HL-60/S4 (cell line): ENCODE results near the gene PAGE2B.
"Not testable (repeated sequence)": the region's sequence is repeated elsewhere in the genome, so short reads cannot be mapped to it uniquely, and the experiment has no call there.

ENCODE experiments used
- in situ Hi-C: fragments of 300-500 bp; cut with MboI; formaldehyde crosslinking; loops from 2 replicates; pipeline ENCODE4 v1.14.3; 2022; ENCODE audit warnings: low sequenced_read_pairs

The PAGE2B gene, protein sequence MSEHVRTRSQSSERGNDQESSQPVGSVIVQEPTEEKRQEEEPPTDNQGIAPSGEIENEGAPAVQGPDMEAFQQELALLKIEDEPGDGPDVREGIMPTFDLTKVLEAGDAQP

DNA sequence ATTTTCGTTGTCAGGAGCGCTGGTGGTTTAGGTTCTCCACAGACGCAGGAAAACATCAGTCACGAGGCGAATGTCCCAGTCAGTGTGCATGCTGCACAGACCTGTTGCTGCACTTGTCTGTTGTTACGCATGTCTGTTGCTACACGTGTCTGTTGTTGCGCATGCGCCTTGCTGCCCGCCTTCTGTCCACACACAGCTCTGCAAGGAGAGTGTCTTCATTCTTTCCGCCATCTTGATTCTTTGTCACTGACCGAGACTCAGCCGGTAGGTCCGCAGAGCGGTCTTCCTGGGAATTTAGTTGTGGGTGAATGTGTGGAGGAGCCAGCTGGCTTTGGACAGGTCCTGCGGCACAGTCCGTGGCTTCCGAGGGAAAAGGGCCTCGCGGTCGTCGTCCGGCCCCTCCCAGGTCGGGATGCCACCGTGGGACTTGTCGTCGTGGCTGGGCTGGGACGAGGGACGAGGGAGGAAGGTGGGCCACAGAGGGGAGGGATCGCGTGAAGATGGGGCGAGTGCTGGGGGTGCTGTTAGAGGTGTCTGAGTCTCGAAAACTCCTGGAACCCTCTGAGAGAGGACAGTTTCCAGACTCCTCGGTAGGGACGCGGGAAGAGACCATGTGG, at the start of gene PAGE2B:
Gene PAGE2B (plus strand): TSS at position 180 of the 617 bp plus-strand sequence. CDS start 1,012 bp downstream, outside the sequence.
- in situ Hi-C loops = no loop called here

DNA sequence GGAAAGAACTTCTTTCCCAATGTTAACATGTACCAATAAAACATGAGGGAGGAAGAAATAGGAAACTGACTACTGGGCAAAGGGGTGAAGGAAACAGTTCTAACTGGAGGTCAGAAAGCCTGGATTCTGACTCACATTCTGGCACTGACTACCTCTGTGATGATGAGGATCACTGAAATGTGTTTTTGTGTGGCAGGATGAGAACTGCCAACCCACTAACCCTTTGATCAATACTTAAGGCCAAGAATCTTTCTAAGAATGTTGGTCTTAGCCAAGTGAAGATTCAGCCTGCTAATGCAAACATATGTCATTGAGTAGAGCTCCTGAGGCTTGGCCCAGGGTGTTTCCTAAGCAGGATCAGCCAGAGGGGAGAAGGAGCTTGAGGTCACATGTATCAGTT, 48.7 kb upstream of the PAGE2B start:
- in situ Hi-C loops = no loop called here

DNA sequence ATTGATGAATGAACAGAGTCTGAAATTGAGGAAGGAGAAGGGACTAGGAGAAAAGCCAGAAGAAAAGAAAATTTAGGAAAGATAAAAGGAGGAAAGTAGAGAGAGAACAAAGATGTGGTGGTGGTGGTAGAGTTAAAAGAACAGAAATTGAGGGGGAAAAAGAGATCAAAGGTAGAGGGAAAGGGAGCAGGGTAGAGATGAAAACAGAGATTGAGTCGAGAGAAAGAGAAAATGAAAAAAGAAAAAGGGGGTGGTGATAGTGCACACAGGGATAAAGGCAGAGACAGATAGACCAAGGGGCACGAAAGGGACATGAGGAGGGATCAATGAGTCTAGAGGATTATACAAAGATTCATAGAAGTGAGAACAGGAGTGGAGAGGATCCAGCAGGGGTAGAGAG, 48.0 kb upstream of the PAGE2B start:
- in situ Hi-C loops = no loop called here

DNA sequence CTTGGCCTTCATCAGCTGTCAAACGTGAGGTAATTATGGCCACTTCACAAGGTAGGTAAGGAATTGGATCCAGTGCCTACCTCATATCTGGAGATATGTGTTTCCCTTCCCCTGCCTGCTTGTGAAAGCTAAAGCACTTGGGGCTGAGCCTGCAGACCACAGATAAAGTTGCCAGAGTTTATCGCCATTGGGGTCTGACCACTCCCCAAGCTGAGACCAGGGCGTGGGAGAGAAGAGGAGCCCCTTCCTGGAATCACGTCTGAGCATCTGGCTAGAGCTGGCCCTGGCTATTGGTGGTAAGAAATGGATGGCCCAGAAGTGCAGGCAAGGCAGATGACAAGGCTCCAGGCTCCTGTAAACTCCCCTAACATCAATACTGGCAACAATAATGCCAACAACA, 46.8 kb upstream of the PAGE2B start:
- in situ Hi-C loops = no loop called here

DNA sequence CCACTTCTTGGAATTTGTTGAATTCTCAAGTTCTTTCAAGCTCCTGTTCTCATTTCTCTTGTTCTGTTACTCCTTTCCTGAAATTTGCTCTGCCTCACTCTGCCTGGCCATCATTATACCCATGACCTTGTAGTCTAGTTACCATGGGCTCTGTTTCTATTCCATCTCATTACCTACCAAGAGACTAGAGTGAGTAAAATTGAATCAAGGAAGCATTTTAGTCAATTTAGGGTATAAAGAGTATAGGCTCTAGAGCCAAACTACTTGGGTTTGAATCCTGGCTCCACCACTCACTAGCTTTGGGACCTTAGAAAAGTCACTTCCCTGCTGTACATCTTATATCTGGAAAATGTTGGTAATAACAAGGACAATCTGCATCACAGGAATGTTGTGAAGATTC, 46.2 kb upstream of the PAGE2B start:
- in situ Hi-C loops = no loop called here

DNA sequence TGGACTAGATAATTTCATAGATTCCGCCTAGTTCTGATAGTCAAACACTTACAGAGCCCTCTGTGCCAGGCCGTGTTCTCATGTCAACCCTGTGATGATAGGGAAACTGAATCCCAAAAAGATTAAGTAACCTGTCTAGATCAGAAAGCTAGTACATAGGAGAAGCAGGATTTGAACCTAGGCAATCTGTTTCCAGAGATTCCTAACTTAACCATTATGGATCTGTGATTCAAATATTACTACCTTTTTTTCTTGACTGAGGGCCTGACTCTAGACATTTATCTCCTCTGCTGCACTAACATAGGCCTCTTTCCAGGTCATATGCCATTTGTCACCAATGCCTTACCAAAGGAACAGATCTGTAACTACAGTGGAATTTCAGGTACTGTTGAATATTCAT, 45.5 kb upstream of the PAGE2B start:
- in situ Hi-C loops = no loop called here

DNA sequence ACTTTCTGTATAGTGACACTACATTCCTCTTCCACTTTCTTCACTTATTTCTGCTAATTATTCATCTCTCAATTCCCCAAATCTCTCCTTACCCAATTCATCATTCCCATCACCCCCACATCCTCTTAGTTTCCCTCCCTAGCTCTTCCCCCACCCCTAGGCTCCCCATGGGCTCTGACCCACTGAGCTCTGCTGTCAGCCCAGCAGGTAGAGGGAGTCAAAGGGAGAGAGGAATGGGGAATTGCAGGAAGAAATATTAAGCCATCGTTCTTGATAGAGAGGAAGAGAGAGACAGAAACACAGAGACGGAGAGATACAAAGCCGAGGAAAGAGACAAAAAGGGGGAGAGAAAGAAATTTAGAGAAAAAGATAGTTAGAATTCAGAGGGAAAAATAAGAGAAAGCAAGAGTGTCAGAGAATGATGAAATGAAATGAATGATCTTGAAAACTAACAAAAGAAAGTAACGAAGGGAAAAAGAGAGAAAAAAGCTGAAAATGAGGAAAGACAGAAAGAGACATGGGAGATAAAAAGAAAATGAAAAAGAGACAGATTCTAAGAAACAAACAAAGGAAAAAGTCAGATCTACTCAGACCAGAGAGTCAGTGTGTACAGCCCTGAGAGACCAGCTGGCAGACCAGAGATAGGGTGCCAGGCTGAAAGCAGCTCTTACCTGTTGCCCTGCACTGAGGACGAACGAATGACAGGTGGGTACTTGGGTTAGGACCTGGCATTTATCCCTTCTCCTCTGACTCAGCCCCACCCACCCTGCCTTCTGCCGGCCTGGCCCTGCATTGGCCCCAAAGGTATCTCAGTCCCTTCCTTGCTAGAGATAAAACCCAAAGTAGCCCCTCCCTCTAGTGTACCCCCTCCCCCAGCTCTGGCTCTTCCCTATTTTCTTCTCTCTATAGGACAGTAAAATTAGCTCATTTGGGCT, 44.3 kb upstream of the PAGE2B start, which contains the start of gene ALAS2:
Gene ALAS2 (minus strand): TSS at position 707 of the 935 bp plus-strand sequence. CDS start 4,977 bp downstream, outside the sequence.
- in situ Hi-C loops = no loop called here

DNA sequence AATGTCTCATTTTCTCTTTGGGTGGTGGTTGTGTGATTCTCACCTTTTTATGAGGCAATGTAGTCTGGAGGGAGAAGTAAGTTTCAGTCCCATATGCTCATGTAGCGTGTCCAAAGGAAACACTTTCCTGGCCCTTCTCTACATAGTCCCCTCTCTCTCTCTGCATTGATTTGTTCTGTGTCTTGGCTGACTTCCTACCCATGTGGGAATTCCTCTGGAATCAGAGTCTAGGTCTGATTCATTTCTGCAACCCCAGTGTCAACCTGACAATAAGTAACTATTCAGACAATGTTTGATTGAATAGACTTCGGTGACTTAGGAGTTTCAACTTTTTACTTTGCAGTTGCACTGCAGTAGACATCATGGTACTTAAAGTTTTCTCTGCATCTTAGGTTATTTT, 41.4 kb upstream of the PAGE2B start:
- in situ Hi-C loops = no loop called here

DNA sequence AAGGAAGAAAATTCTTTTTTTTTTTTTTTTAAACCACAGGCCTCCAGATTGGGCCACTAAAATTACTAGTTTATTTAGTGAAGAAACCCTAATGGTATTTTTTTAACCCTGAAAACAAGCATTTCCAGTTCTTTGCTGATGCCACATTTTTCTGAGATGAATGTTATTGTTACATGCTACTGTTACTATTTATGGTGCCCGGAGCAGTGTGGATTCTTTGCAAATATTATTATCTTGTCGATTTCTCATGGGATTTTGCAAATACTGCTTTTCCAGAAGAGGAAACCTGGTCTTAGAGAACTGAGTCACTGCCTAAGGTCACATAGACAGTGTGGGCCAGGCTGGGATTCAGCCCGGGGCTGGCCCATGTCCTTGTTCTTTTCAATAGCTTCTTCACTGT, 35.4 kb upstream of the PAGE2B start:
- in situ Hi-C loops = no loop called here

DNA sequence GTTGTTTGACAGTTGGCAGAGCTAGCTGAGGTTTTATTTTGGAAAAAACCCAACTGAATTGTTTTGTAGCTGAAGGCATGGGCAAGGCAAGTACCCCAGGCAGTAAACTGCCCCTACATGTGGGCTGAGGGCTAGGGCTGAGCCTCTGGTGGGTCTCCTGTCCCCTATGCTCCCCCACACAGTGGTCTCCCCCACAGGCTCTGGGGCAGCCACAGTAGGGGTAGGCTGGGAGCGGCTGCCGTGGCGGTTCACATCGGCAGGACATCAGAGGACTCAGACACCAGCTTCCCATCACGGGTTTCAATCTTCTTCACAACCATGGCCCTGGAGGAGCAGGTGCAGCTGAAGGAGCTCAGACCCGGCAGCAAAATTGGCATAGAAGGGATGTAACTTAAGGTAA, 33.3 kb upstream of the PAGE2B start:
- in situ Hi-C loops = no loop called here

DNA sequence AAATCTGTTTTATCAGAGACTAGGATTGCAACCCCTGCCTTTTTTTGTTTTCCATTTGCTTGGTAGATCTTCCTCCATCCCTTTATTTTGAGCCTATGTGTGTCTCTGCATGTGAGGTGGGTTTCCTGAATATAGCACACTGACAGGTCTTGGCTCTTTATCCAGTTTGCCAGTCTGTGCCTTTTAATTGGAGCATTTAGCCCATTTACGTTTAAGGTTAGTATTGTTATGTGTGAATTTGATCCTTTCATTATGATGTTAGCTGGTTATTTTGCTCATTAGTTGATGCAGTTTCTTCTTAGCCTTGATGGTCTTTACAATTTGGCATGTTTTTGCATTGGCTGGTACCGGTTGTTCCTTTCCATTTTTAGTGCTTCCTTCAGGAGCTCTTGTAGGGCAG, 24.2 kb upstream of the PAGE2B start:
- in situ Hi-C loops = not testable (repeated sequence)

DNA sequence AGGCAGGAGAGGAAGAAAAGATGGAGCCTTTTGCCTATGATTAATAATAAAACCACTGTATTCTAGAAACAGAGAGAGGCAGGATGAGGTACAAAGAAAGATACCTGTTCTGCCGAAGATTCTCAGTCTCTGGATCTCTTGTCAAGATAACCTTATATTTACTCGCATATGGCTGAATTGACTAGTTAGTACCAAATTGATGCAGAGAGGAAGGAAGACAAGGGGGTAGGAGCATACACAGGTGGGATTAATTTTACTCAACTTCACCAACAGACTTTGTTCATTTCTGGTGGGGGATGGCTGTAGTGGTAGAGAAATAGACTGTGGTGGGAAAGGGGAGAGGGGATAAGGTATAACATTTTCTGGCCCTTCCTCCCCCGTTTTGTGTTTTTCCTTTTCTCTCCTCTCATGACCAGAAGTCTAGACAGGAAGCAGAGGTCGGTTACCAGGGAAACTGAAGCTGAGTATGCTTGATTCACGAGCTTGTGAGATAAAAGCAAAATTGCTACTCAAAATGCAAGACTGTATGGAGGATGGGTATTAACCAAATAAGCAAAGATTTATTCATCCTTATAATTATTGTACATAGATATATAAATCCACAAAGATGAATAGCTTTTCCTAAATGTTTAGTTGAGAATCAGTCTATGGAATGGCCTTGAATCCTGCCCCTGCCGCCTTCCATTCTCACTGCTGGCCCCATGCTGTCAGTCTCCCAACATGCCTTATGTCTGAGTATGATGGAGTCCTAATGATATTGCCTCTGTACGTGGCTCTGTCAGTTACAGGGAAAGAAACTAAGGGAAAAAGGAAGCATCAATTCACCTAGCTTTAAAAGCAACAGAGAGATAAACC, 17.8 kb upstream of the PAGE2B start:
- in situ Hi-C loops = no loop called here

DNA sequence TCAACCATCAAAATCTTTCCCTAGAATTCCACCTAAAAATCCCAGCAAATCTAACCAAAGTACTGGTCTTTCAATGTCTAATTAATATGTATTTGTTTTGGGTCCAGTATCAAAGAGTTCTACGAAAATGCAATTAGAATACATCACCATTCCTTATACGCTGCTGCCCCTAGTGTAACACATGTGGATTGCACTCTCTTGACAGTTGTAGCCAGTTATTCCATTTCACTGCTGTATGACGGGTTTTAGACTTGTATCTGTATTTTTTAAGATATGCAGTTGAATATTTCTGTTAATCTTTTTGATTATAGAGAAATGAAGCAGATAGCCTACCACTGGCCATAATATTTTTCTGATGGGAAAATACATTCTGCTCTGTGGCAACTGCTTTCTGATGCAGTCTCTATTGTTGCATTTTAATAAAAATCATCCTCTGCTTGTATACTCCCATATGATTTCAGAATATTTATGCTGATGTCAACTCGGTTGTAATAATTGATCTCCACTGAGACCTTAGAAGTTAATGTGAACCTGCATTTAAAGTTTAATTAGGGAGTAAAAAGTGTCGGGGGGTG, 17.1 kb upstream of the PAGE2B start:
- in situ Hi-C loops = no loop called here

DNA sequence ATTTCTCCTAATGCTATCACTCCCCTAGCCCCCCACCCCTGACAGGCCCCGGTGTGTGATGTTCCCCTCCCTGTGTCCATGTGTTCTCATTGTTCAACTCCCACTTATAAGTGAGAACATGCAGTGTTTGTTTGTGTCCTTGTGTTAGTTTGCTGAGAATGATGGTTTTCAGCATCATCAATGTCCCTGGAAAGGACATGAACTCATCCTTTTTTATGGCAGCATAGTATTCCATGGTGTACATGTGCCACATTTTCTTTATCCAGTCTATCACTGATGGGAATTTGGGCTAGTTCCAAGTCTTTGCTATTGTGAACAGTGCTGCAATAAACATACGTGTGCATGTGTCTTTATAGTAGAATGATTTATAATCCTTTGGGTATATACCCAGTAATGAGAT, 7.7 kb upstream of the PAGE2B start:
- in situ Hi-C loops = not testable (repeated sequence)

DNA sequence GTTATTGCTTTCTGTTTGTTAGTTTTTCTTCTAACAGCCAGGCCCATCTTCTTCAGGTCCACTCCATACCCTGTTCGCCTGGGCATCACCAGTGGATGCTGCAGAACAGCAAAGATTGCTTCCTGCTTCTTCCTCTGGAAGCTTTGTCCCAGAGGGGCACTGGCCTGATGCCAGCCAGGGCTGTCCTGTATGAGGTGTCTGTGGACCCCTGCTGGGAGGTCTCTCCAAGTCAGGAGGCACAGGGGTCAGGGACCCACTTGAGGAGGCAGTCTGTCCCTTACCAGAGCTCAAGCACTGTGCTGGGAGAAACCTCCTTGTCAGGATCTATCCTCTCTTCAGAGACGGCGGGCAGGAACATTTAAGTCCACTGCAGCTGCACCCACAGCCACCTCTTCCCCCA, 2.5 kb upstream of the PAGE2B start:
- in situ Hi-C loops = no loop called here

DNA sequence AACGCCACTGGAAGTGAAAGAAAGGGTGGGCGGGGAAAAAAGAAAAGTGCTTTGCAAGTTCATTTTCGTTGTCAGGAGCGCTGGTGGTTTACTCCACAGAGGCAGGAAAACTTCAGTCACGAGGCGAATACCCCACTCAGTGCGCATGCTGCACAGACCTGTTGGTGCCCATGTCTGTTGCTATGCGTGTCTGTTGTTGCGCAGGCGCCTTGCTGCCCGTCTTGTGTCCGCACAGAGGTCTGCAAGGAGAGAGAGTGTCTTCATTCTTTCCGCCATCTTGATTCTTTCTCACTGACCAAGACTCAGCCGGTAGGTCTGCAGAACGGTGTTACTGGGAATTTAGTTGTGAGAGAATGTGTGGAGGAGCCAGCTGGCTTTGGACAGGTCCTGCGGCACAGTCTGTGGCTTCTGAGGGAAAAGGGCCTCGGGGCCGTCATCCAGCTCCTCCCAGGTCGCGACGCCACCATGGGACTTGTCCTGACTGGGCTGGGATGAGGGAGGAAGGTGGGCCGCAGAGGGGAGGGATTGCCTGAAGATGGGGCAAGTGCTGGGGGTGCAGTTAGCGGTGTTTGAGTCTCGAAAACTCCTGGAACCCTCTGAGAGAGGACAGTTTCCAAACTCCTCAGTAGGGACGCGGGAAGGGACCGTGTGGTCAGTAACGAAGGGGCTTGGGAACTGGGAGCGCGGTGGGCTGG, 14.1 kb downstream of the PAGE2B start, which contains the start of gene PAGE2:
Gene PAGE2 (plus strand): TSS at position 224 of the 695 bp plus-strand sequence. CDS start 1,003 bp downstream, outside the sequence.
- in situ Hi-C loops = no loop called here

DNA sequence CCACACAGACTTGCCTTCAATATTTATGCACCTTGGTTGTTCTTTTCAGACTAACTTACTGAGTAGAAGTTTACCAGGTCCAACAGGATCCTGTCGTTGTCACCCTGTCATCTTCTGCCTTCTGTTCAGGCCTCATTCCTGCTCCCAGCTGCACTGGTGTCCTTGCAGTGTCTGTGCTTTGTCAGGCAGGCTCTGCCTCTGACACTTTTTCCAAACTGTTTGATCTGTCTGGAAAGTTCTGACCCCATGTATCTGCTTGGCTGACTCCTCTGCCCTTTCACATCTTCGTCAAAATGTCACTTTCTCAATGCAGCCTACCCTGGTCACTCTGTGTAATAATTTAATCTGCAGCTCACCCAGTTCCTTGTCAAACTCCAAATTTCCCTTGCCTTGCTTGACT, 23.9 kb downstream of the PAGE2B start:
- in situ Hi-C loops = no loop called here

DNA sequence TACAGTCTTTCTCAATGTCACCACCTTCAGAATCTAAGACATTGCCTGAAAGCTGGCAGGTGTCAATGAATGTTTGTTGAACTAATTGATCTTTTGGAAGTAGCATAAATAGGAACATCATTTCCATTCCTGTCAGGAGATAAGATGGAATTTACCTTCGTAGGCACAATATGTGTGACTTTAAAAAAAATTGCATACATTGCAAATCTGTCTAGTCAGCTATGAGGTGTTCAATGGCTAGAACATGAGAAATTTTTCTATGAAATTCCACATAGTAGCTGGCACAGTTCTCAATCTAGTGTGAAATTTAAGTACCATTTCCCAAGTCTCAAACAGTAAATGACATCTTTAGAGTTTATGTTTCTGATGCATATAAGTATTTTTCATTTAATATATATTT, 24.3 kb downstream of the PAGE2B start:
- in situ Hi-C loops = no loop called here

DNA sequence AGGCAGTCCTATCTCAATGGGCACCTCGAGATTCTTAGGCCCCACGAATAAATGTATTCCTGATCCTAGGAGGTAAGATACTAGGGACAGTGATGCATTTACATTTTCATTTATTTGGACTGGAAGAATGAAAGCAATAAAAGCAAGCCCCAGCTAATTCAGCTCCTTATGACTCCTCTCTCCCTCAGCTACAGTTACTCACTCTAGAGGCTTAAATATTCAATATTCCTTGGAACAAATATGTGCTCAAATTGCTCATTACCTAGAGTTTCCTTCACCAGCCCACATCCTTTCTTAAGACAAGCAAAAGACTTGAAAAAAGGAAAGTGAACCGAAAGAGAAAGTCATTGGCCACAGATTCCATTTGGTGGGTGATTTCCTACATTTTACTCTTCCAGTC, 27.9 kb downstream of the PAGE2B start:
- in situ Hi-C loops = no loop called here

DNA sequence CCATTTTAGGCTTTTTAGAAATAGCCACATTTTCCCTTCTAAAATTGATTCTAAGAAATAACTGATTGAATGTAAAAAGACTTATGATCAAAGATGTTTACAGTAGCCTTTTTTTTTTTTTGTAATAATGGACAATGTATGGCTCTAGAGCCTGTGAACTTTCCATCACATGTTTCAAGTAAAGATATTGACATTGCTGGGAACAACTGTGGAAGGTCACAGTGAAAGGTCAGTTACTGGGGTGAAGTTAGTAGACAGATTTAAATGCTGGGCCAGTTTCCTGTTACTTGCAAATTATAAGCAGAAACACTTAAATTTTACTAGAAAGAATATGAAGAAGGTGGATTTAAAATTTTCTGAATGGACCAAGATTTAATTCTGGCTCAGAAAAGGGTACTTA, 32.4 kb downstream of the PAGE2B start:
- in situ Hi-C loops = no loop called here
